PFSK-1 (cell line): Measurements from ENCODE around the gene SYT13.

Experiments
- FOXP2 ChIP-seq: optimal IDR thresholded peaks from 2 replicates; pipeline ENCODE3; 2011; ENCODE audit warnings: borderline replicate concordance, control low read depth, inconsistent platforms; ENCODE audit not compliant: insufficient read depth; ENCODE audit errors: extremely low read length, extremely low read depth
- POLR2AphosphoS5 ChIP-seq: IDR thresholded peaks from 2 replicates; pipeline ENCODE4 v1.6.1; 2012; ENCODE audit warnings: low read depth, mild to moderate bottlenecking, control low read depth, low read length, moderate library complexity
- SIN3A ChIP-seq: IDR thresholded peaks from 2 replicates; pipeline ENCODE4 v1.6.1; 2012; ENCODE audit warnings: mild to moderate bottlenecking, low read length, moderate library complexity, borderline replicate concordance; ENCODE audit not compliant: insufficient read depth
- TAF1 ChIP-seq: IDR thresholded peaks from 2 replicates; pipeline ENCODE4 v1.6.1; 2012; ENCODE audit warnings: low read length, control low read depth, borderline replicate concordance; ENCODE audit not compliant: insufficient read depth
- TF ChIP-seq, protein P1 (sequence below), 2 experiments: IDR thresholded peaks; 2 replicates each; pipeline versions ENCODE4 v1.6.1 to v1.8.0; 2011 to 2012; ENCODE audit warnings: low read depth in 2 of 2, low read length in 2 of 2, control low read depth in 1 of 2, inconsistent platforms in 1 of 2, mild to moderate bottlenecking in 1 of 2, moderate library complexity in 1 of 2; ENCODE audit not compliant: insufficient read depth in 1 of 2

Gene SYT13

DNA sequence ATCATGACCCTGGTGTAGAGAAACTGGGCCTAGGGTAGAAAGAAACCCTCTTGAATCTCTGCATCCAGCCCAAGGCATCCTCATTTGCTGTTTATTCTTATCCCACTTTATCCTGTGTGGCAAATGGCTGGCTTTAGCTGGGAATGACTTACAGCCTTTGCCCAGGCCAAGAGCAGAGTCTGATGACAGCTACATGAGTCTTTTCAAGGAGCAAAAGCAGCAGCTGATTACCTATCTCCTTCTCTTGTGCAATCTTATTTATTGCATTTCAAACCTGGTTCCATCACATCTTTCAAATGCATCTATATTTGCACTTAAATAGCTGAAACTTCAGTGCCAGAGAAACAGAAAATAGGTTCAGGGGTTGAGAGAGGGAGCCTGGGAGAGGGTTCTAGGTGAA, 26.1 kb downstream of the SYT13 start:
- no peak for TF ChIP-seq FOXP2
- TF ChIP-seq POLR2AphosphoS5 = no peak
- TF ChIP-seq, protein P1, sequence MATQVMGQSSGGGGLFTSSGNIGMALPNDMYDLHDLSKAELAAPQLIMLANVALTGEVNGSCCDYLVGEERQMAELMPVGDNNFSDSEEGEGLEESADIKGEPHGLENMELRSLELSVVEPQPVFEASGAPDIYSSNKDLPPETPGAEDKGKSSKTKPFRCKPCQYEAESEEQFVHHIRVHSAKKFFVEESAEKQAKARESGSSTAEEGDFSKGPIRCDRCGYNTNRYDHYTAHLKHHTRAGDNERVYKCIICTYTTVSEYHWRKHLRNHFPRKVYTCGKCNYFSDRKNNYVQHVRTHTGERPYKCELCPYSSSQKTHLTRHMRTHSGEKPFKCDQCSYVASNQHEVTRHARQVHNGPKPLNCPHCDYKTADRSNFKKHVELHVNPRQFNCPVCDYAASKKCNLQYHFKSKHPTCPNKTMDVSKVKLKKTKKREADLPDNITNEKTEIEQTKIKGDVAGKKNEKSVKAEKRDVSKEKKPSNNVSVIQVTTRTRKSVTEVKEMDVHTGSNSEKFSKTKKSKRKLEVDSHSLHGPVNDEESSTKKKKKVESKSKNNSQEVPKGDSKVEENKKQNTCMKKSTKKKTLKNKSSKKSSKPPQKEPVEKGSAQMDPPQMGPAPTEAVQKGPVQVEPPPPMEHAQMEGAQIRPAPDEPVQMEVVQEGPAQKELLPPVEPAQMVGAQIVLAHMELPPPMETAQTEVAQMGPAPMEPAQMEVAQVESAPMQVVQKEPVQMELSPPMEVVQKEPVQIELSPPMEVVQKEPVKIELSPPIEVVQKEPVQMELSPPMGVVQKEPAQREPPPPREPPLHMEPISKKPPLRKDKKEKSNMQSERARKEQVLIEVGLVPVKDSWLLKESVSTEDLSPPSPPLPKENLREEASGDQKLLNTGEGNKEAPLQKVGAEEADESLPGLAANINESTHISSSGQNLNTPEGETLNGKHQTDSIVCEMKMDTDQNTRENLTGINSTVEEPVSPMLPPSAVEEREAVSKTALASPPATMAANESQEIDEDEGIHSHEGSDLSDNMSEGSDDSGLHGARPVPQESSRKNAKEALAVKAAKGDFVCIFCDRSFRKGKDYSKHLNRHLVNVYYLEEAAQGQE (IDR thresholded peaks at IDR 0.05; ENCODE audit: insufficient read depth in 1 of 2, low read depth in 2 of 2, low read length in 2 of 2) = no peak
- no peak for TF ChIP-seq TAF1
- no peak for TF ChIP-seq SIN3A

DNA sequence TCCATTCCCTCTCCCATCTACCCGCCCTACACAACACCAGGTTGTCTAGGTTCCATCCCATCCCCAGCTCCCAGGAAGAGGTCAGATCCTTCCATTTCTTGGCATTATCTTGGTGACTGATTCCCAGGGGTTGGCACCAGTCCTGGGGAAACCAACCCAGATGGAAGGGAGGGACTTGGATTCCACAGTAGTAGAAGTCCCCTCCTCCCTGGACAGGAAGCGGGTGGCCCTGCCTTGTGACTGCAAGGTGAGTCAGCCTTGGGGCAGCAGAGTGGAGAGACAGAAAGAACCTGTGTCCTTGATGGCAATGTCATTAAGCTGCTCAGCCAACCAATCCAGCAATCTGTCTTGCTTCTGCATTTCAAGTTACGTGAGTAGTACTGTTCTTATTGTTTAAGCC, 26.5 kb downstream of the SYT13 start:
- no peak for TF ChIP-seq SIN3A
- no peak for TF ChIP-seq TAF1
- TF ChIP-seq POLR2AphosphoS5 = no peak
- TF ChIP-seq, protein P1 (IDR thresholded peaks at IDR 0.05; ENCODE audit: insufficient read depth in 1 of 2, low read depth in 2 of 2, low read length in 2 of 2) = no peak
- no peak for TF ChIP-seq FOXP2

DNA sequence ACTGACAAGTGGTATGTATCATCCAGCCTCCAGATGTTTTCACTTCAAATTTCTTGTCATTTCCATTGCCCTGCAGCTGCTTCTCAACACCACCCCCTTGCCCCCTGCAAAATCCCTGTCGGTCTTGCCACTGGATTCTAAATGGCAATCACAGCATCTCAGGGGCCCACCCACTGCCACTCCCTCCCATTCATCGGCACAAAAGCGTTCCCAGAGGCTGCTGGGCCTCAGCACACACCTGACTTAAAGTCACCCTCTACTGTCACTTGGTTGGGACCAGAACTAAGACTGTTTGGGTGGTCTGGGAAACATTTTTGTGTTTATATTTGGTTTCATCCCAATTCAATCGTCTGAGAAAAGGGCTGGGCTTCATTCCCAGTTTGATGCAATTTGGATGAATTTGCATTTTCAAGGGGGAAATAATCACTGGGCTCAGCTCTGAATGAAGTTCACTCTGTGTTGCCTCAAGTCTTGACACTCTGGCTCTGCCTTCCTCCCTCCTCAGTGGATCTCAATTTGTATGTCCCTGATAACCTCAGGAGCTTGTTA, 27.1 kb downstream of the SYT13 start:
- TF ChIP-seq SIN3A (no peak), POLR2AphosphoS5 (no peak), FOXP2 (no peak), TAF1 (no peak)
- TF ChIP-seq, protein P1 (IDR thresholded peaks at IDR 0.05; ENCODE audit: insufficient read depth in 1 of 2, low read depth in 2 of 2, low read length in 2 of 2) = no peak

DNA sequence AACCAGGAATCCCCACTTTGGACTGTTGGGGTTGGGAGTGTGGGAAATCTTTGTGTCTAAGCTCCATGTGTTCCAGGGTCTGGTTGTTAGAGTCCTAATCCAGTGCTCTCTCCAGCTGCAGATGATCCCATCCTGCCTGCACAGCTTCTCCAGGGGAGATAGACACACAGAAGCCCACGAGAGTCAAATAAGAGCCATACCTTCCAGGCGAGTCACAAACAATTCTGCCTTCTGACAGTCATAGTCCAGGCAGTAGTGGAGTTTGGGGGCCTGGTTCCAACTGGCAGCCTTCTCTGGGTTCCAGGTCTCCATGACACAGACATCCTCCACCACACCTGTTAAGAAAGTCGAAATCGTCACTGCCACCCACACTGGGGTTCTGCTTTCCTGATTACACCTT, 32.1 kb downstream of the SYT13 start:
- TF ChIP-seq SIN3A (no peak), FOXP2 (no peak)

DNA sequence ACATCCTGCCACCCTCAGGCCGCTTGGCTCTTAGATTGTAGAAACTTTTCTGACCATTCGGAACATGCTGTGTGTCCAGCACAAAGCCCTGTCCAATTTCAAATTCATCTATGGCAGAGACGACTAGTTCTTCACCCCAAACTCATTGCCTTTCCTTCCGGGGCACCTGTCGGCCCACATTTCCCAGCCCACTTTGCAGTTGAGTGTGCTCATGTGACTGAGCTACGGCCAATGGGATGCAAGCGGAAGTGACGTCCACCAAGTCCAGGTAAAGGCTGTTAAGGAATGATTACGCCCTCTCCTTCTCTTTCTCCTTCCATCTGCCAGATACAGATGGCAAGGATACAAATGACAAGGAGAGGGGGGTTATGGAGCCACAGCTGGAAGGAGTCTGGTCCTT, 32.5 kb downstream of the SYT13 start:
- TF ChIP-seq FOXP2 = no peak
- TF ChIP-seq POLR2AphosphoS5 = no peak
- TF ChIP-seq, protein P1 (IDR thresholded peaks at IDR 0.05; ENCODE audit: insufficient read depth in 1 of 2, low read depth in 2 of 2, low read length in 2 of 2) = no peak
- TF ChIP-seq TAF1 = no peak
- TF ChIP-seq SIN3A = no peak
